GM12878 (cell line): ENCODE measurements around the gene EPO. TPM values are rescaled to one million over a fixed set of nuclear protein-coding genes. Genes with fewer than 3 reads are reported as not detected.

ENCODE experiments used
- ATAC-seq: fragments of 200-7000 bp; cut with Tn5 transposase; 3 replicates; pipeline ENCODE4 v1.9.1; 2020; ENCODE audit warnings: mild to moderate bottlenecking, moderate library complexity
- BruUV-seq: library from RNA; stranded (reverse); fragments of 400-500 nt; replicated peaks from 2 replicates; lab custom pipeline; 2021; lab: Mats Ljungman, UMichigan
- CTCF ChIA-PET: fragments of 300-600 bp; sonication (Branson Sonifier 250); formaldehyde crosslinking; extraction: SDS; loops from one replicate; lab custom pipeline; 2021; ENCODE audit warnings: inconsistent platforms; lab: Yijun Ruan, JAX
- POLR2A ChIA-PET: fragments of 350-600 bp; formaldehyde crosslinking; extraction: SDS; loops from one replicate; lab custom pipeline; 2021; ENCODE audit warnings: inconsistent platforms; lab: Charles Lee
- RAD21 ChIA-PET: fragments of 300-600 bp; sonication (Branson Sonifier 250); formaldehyde crosslinking; loops from one replicate; lab custom pipeline; 2023; ENCODE audit warnings: antibody characterized with exemption; ENCODE audit not compliant: unreplicated experiment; lab: Charles Lee
- SMC1A ChIA-PET: fragments of 300-600 bp; sonication (Branson Sonifier 250); formaldehyde crosslinking; loops from one replicate; lab custom pipeline; 2023; ENCODE audit not compliant: unreplicated experiment, uncharacterized antibody; lab: Charles Lee
- DNase-seq: peaks from one replicate; pipeline ENCODE4 v3.0.0-alpha.2; 2011; ENCODE audit warnings: low read depth, low spot score
- FAIRE-seq: peaks from 3 replicates; lab custom pipeline; 2011; peaks lifted over from hg19 to GRCh38; lab: Jason Lieb, UNC
- H2AFZ ChIP-seq: 2 replicates; pipeline ENCODE4 v1.6.0; 2011; ENCODE audit warnings: low read depth, low read length, control low read depth; ENCODE audit not compliant: control insufficient read depth
- H3K27ac ChIP-seq: 2 replicates; pipeline ENCODE4 v1.5.1; 2011; ENCODE audit warnings: control low read depth; ENCODE audit not compliant: control insufficient read depth, insufficient read depth
- H3K27me3 ChIP-seq, 2 experiments: replicated peaks in 1 of 2; 2 replicates each; pipeline versions ENCODE4 v1.6.0 to v1.6.1; 2011; ENCODE audit warnings: low read length in 1 of 2; ENCODE audit not compliant: control insufficient read depth in 2 of 2, insufficient read depth in 2 of 2
- H3K36me3 ChIP-seq, 2 experiments: 2 replicates each; pipeline ENCODE4 v1.5.1; 2011; ENCODE audit warnings: low read length in 1 of 2; ENCODE audit not compliant: control insufficient read depth in 2 of 2, insufficient read depth in 2 of 2
- H3K4me1 ChIP-seq: 2 replicates; pipeline ENCODE4 v1.6.1; 2011; ENCODE audit warnings: mild to moderate bottlenecking, low read length, moderate library complexity, mixed read lengths; ENCODE audit not compliant: control insufficient read depth, insufficient read depth
- H3K4me2 ChIP-seq: 2 replicates; pipeline ENCODE4 v1.6.0; 2011; ENCODE audit warnings: control low read depth; ENCODE audit not compliant: control insufficient read depth, insufficient read depth
- H3K4me3 ChIP-seq: fragments of 200-600 bp; sonication (generic); 2 replicates; pipeline ENCODE4 v1.5.1; 2016
- H3K79me2 ChIP-seq: 2 replicates; pipeline ENCODE4 v1.6.0; 2011; ENCODE audit warnings: low read length; ENCODE audit not compliant: control insufficient read depth, insufficient read depth
- H3K9ac ChIP-seq: 2 replicates; pipeline ENCODE4 v1.8.0; 2011; ENCODE audit warnings: low read length, control low read depth, mixed read lengths; ENCODE audit not compliant: control insufficient read depth, insufficient read depth
- H3K9me3 ChIP-seq: replicated peaks from 3 replicates; pipeline ENCODE4 v1.5.1; 2011; ENCODE audit warnings: mild to moderate bottlenecking, low read length; ENCODE audit not compliant: control insufficient read depth, insufficient read depth
- H4K20me1 ChIP-seq: 2 replicates; pipeline ENCODE4 v1.6.0; 2011; ENCODE audit not compliant: control insufficient read depth, insufficient read depth
- E4F1 ChIP-seq: fragments of 450-650 bp; IDR thresholded peaks from 2 replicates; pipeline ENCODE4 v1.6.1; 2018; ENCODE audit warnings: borderline replicate concordance, mild to moderate bottlenecking; ENCODE audit not compliant: partially characterized antibody
- ESRRA ChIP-seq: IDR thresholded peaks from 2 replicates; pipeline ENCODE4 v1.6.1; 2012; ENCODE audit warnings: mild to moderate bottlenecking, low read length, improper control_type of control experiment
- EZH2 ChIP-seq: IDR thresholded peaks from 2 replicates; pipeline ENCODE4 v1.6.1; 2012; ENCODE audit warnings: low read depth, mild to moderate bottlenecking, control low read depth, inconsistent platforms, low read length, borderline replicate concordance; ENCODE audit not compliant: control insufficient read depth
- HCFC1 ChIP-seq: fragments of 150-350 bp; IDR thresholded peaks from 2 replicates; pipeline ENCODE4 v1.6.1; 2014; ENCODE audit warnings: low read length
- IKZF2 ChIP-seq, 2 experiments: fragments of 450-650 bp; IDR thresholded peaks; 2 replicates each; pipeline ENCODE4 v1.6.1; 2017; ENCODE audit warnings: mild to moderate bottlenecking in 2 of 2, moderate library complexity in 2 of 2
- KDM1A ChIP-seq: fragments of 200-600 bp; sonication (generic); IDR thresholded peaks from 2 replicates; pipeline ENCODE4 v1.6.1; 2016; ENCODE audit warnings: borderline replicate concordance
- MLLT1 ChIP-seq: fragments of 450-650 bp; IDR thresholded peaks from 2 replicates; pipeline ENCODE4 v1.6.1; 2016; ENCODE audit warnings: mild to moderate bottlenecking
- NBN ChIP-seq: fragments of 450-650 bp; IDR thresholded peaks from 2 replicates; pipeline ENCODE4 v1.6.1; 2016
- NFYA ChIP-seq: IDR thresholded peaks from 2 replicates; pipeline ENCODE4 v1.6.1; 2011; ENCODE audit warnings: low read depth, mild to moderate bottlenecking, low read length, improper control_type of control experiment, borderline replicate concordance
- NKRF ChIP-seq: fragments of 450-650 bp; conservative IDR thresholded peaks from 2 replicates; pipeline ENCODE4 v1.6.1; 2017; ENCODE audit warnings: mild to moderate bottlenecking, moderate library complexity
- POLR2AphosphoS2 ChIP-seq: IDR thresholded peaks from 2 replicates; pipeline ENCODE4 v1.6.1; 2011; ENCODE audit warnings: low read depth, mild to moderate bottlenecking, low read length, improper control_type of control experiment, moderate library complexity
- RB1 ChIP-seq: fragments of 450-650 bp; formaldehyde crosslinking; IDR thresholded peaks from 2 replicates; pipeline ENCODE4 v1.6.1; 2017; ENCODE audit warnings: mild to moderate bottlenecking, borderline replicate concordance
- STAT1 ChIP-seq: fragments of 450-650 bp; conservative IDR thresholded peaks from 2 replicates; pipeline ENCODE4 v1.6.1; 2014; ENCODE audit warnings: antibody characterized with exemption, mild to moderate bottlenecking
- STAT3 ChIP-seq: IDR thresholded peaks from 2 replicates; pipeline ENCODE4 v1.6.1; 2011; ENCODE audit warnings: low read depth, low read length, improper control_type of control experiment
- ZNF274 ChIP-seq: IDR thresholded peaks from one replicate; pipeline ENCODE4 v1.8.0; 2011; ENCODE audit not compliant: insufficient read length, insufficient read depth
- WGBS: methylation state at CpG from one replicate; pipeline ENCODE4 v1.1.6; 2016; ENCODE audit warnings: low lambda C conversion rate; ENCODE audit not compliant: insufficient replicate concordance, insufficient coverage; ENCODE audit errors: missing lambda C conversion rate; 5-methylcytosine and 5-hydroxymethylcytosine counted together
- in situ Hi-C: fragments of 300-500 bp; cut with MboI; formaldehyde crosslinking; loops from 9 replicates; pipeline ENCODE4 v1.14.3; 2018; ENCODE audit warnings: mixed read lengths
- intact Hi-C: fragments of 100-400 bp; cut with micrococcal nuclease; formaldehyde crosslinking; loops from one replicate; pipeline ENCODE4 v1.14.2; 2022; ENCODE audit not compliant: unreplicated experiment
- polyA plus RNA-seq, 11 experiments: library from polyadenylated mRNA; depleted of rRNA in 4 of 11; unstranded in 6 of 11; stranded (reverse) in 5 of 11; fragments of >200 nt; fragmentation: Nextera tagmentation in 4 of 11; fragmentation: Illumina TruSeq in 1 of 11; extraction: Ambion mirVana in 4 of 11; extraction: Trizol in 1 of 11; gene quantifications; 1 replicate in 1 of 11; 2 replicates in 10 of 11; pipeline versions ENCODE4 v1.2.1 to v1.2.3, GENCODE V29; 2011 to 2016; ENCODE audit warnings: inconsistent platforms in 2 of 11, missing spikeins in 2 of 11, low read depth in 1 of 11
- total RNA-seq, 4 experiments: library from RNA; depleted of rRNA in 3 of 4; stranded (reverse); fragments of >200 nt in 3 of 4; fragmentation: Illumina TruSeq in 1 of 4; extraction: Trizol in 1 of 4; gene quantifications; 2 replicates each; pipeline versions ENCODE4 v1.2.1 to v1.2.3, GENCODE V29; 2013 to 2021

The EPO gene
- total and polyA plus RNA-seq, 10 of the 15 experiments (the other 5 are each of a cell fraction or from before 2014, with no cell fraction given), result 0.06 to 0.19 TPM; not detected in 8

- RAD21 ChIA-PET, result interaction anchor here (0.5 to 5.8 kb wide), 12 partner anchors 9 to 215 kb away, joined by 3 to 56 read pairs (median 5); partner anchors contain the start of genes MOSPD3 and POP7
- WGBS, result 36% methylated on average over 28 of the region's 28 CpGs
- peaks cover 52% of the 10 kb centered on the region for H3K79me2 ChIP-seq
- POLR2A ChIA-PET, result interaction anchor here (0.6 to 3.3 kb wide), 5 partner anchors 11 to 303 kb away, joined by 3 to 26 read pairs (median 5); partner anchors contain the start of genes MOSPD3 and POP7
- no peaks in the 10 kb centered on the region for H3K27me3 ChIP-seq
- peak overlapping the region; percentile 87 for H3K4me2 ChIP-seq
- peak overlapping the region; percentile 81 for H3K9ac ChIP-seq
- SMC1A ChIA-PET, result interaction anchor here (0.6 to 2.8 kb wide), 13 partner anchors 14 to 162 kb away, joined by 3 to 13 read pairs (median 4); partner anchors contain the start of genes FBXO24, LRCH4, MOSPD3 and POP7
- H4K20me1 ChIP-seq, result no peaks in the 10 kb centered on the region
- intact Hi-C loops, result loop anchor here (1.0 to 10.0 kb wide), 4 partner anchors 60 to 217 kb away; partner anchors contain the start of genes FBXO24, LRCH4 and TSC22D4
- H3K27ac ChIP-seq, result peak overlapping the region; percentile 74; the same call in 1 of the 2 replicates
- CTCF ChIA-PET, result interaction anchor here (0.6 to 8.6 kb wide), 43 partner anchors 9 to 543 kb away, joined by 3 to 134 read pairs (median 4); partner anchors contain the start of genes FBXO24, GNB2, LAMTOR4 and LRCH4
- TSS peak; percentile 75 for BruUV-seq
- no peaks in the 10 kb centered on the region for H3K9me3 ChIP-seq
- H2AFZ ChIP-seq, result no peak overlapping the region
- peak; percentile 38 for FAIRE-seq
- H3K4me1 ChIP-seq, result peaks cover 41% of the 10 kb centered on the region
- ATAC-seq, result peak; percentile 87
- peak overlapping the region; percentile 95 for H3K4me3 ChIP-seq
- DNase-seq, result no peak
- peaks cover 0 to 10% of the 10 kb centered on the region in 2 experiments; a peak in 3 of 4 replicates for H3K36me3 ChIP-seq
- in situ Hi-C loops, result loop anchor here (25.0 kb wide), 1 partner anchor 230 kb away; the partner anchor contains the start of gene SPACDR
- TF ChIP-seq MLLT1 (peak; percentile 75), IKZF2 (IDR thresholded peaks at IDR 0.05) (peak in 1 of 2 experiments; percentile 9; a peak in 1 of 4 replicates), STAT1 (0 out of 2 replicates have a peak, but pooled peaks have one; percentile 44), ESRRA (no peak), POLR2AphosphoS2 (no peak), HCFC1 (no peak), RB1 (peak; percentile 84; the same call in 1 of the 2 replicates), E4F1 (no peak), STAT3 (no peak), NBN (peak; percentile 64), KDM1A (no peak), NKRF (no peak), EZH2 (no peak), ZNF274 (no peak), NFYA (no peak)
These were observed 28.3 kb upstream of the EPO start for GRCh38 chr7:100691676-100692577.
